OCI-LY3 (cell line): Measurements from ENCODE around the gene CSRP1.

Experiments used
- H2AFZ ChIP-seq: fragments of 200-600, 300-600 bp; shearing (Covaris generic); 2 replicates; pipeline ENCODE4 v1.6.0; 2014; ENCODE audit warnings: antibody characterized with exemption, low read depth, low read length
- H3K27ac ChIP-seq: fragments of 200-600, 300-600 bp; sonication (generic); 2 replicates; pipeline ENCODE4 v1.5.1; 2014; ENCODE audit warnings: mild to moderate bottlenecking, low read length, moderate library complexity, mixed read lengths
- H3K27me3 ChIP-seq: fragments of 200-600, 300-600 bp; sonication (generic); 2 replicates; pipeline ENCODE4 v1.6.1; 2014; ENCODE audit warnings: low read depth, low read length, mixed read lengths
- H3K36me3 ChIP-seq: fragments of 200-600, 300-600 bp; sonication (generic); replicated peaks from 2 replicates; pipeline ENCODE3; 2014; ENCODE audit warnings: low read depth, low read length, mixed read lengths
- H3K4me1 ChIP-seq: fragments of 300-600, 200-600 bp; sonication (generic); 2 replicates; pipeline ENCODE4 v1.6.1; 2014; ENCODE audit warnings: low read length, mixed read lengths
- H3K4me2 ChIP-seq: fragments of 200-600, 300-600 bp; sonication (generic); 2 replicates; pipeline ENCODE4 v1.6.1; 2014; ENCODE audit warnings: low read length, mixed read lengths
- H3K4me3 ChIP-seq: fragments of 300-600, 200-600 bp; sonication (generic); 2 replicates; pipeline ENCODE4 v1.5.1; 2014; ENCODE audit warnings: antibody characterized with exemption, mild to moderate bottlenecking, low read length, moderate library complexity
- H3K79me2 ChIP-seq: fragments of 300-600, 200-600 bp; shearing (Covaris generic); 2 replicates; pipeline ENCODE4 v1.6.1; 2014; ENCODE audit warnings: mild to moderate bottlenecking, low read length, mixed read lengths
- H3K9ac ChIP-seq: fragments of 300-600, 200-600 bp; shearing (Covaris generic); 2 replicates; pipeline ENCODE4 v1.6.0; 2014; ENCODE audit warnings: mild to moderate bottlenecking, low read length, moderate library complexity
- H3K9me3 ChIP-seq: fragments of 200-600, 300-600 bp; shearing (Covaris generic); 2 replicates; pipeline ENCODE4 v1.6.1; 2014; ENCODE audit warnings: low read length, mixed read lengths; ENCODE audit not compliant: insufficient read depth
- H4K20me1 ChIP-seq: fragments of 200-600, 300-600 bp; sonication (generic); 2 replicates; pipeline ENCODE4 v1.6.1; 2016; ENCODE audit warnings: low read length, mixed read lengths; ENCODE audit not compliant: insufficient read depth
- CTCF ChIP-seq: fragments of 200-600, 300-600 bp; sonication (generic); IDR thresholded peaks from 2 replicates; pipeline ENCODE4 v1.5.1; 2014; ENCODE audit warnings: antibody characterized with exemption, low read length, low read depth
- EZH2phosphoT487 ChIP-seq: fragments of 200-600 bp; shearing (Covaris generic); IDR thresholded peaks from 2 replicates; pipeline ENCODE4 v1.6.1; 2018; ENCODE audit warnings: antibody characterized with exemption, mixed run types, low read depth

Gene CSRP1

GRCh38 chr1:201489643-201490261 is 17.2 kb downstream of the CSRP1 start:
- TF ChIP-seq EZH2phosphoT487, result no peak
- no peak for TF ChIP-seq CTCF
- no peak overlapping the region for H3K9ac ChIP-seq
- H3K4me2 ChIP-seq, result peak overlapping the region; percentile 43
- peak overlapping the region; percentile 26 for H3K27ac ChIP-seq
- no peaks in the 10 kb centered on the region for H3K79me2 ChIP-seq
- H3K4me3 ChIP-seq, result no peak overlapping the region
- H4K20me1 ChIP-seq, result no peaks in the 10 kb centered on the region
- H3K27me3 ChIP-seq, result no peaks in the 10 kb centered on the region
- peaks cover 17% of the 10 kb centered on the region for H3K4me1 ChIP-seq
- H2AFZ ChIP-seq, result no peak overlapping the region
- H3K9me3 ChIP-seq, result no peaks in the 10 kb centered on the region
- H3K36me3 ChIP-seq, result peaks cover 74% of the 10 kb centered on the region

GRCh38 chr1:201488830-201489589 is 17.9 kb downstream of the CSRP1 start:
- Histone ChIP-seq H3K36me3 (peaks cover 72% of the 10 kb centered on the region), H3K27me3 (no peaks in the 10 kb centered on the region), H3K4me1 (peaks cover 18% of the 10 kb centered on the region), H3K4me3 (no peak overlapping the region), H3K9ac (no peak overlapping the region), H2AFZ (no peak overlapping the region), H3K4me2 (peak overlapping the region; percentile 43), H4K20me1 (no peaks in the 10 kb centered on the region), H3K27ac (peak overlapping the region; percentile 26), H3K9me3 (no peaks in the 10 kb centered on the region), H3K79me2 (no peaks in the 10 kb centered on the region)
- TF ChIP-seq CTCF (no peak), EZH2phosphoT487 (no peak)

GRCh38 chr1:201487742-201488141 is 19.2 kb downstream of the CSRP1 start:
- no peak overlapping the region for H3K4me3 ChIP-seq
- no peak overlapping the region for H3K27ac ChIP-seq
- no peaks in the 10 kb centered on the region for H3K27me3 ChIP-seq
- TF ChIP-seq CTCF, result no peak
- peaks cover 72% of the 10 kb centered on the region for H3K36me3 ChIP-seq
- H4K20me1 ChIP-seq, result no peaks in the 10 kb centered on the region
- peaks cover 31% of the 10 kb centered on the region for H3K4me1 ChIP-seq
- H2AFZ ChIP-seq, result no peak overlapping the region
- no peak overlapping the region for H3K9ac ChIP-seq
- H3K4me2 ChIP-seq, result no peak overlapping the region
- no peaks in the 10 kb centered on the region for H3K9me3 ChIP-seq
- H3K79me2 ChIP-seq, result no peaks in the 10 kb centered on the region

- TF ChIP-seq EZH2phosphoT487 (no peak), CTCF (no peak)
- Histone ChIP-seq H3K9ac (no peak overlapping the region), H3K36me3 (peaks cover 64% of the 10 kb centered on the region)
Observed at GRCh38 chr1:201486187-201486586, 20.7 kb downstream of the CSRP1 start.

More at GRCh38 chr1:201486187-201486586, 20.7 kb downstream of the CSRP1 start:
- H3K9me3 ChIP-seq, result no peaks in the 10 kb centered on the region
- no peak overlapping the region for H3K27ac ChIP-seq
- no peaks in the 10 kb centered on the region for H3K79me2 ChIP-seq
- H2AFZ ChIP-seq, result no peak overlapping the region
- H3K4me3 ChIP-seq, result no peak overlapping the region
- peaks cover 46% of the 10 kb centered on the region for H3K4me1 ChIP-seq
- H3K4me2 ChIP-seq, result no peak overlapping the region
- no peaks in the 10 kb centered on the region for H4K20me1 ChIP-seq
- no peaks in the 10 kb centered on the region for H3K27me3 ChIP-seq
